SK-N-MC (cell line): Measurements from ENCODE around the gene NPPC.

ENCODE experiments used
- DNase-seq: peaks from one replicate; pipeline ENCODE4 v3.0.0-alpha.2; 2011; ENCODE audit warnings: low read depth, low spot score
- H3K27ac ChIP-seq: fragments of 200-600 bp; sonication (generic); 2 replicates; pipeline ENCODE4 v1.5.1; 2016; ENCODE audit warnings: mixed run types
- H3K36me3 ChIP-seq: fragments of 200-600 bp; sonication (generic); 2 replicates; pipeline ENCODE4 v1.6.1; 2017; ENCODE audit warnings: antibody characterized with exemption, low read length, mixed read lengths; ENCODE audit not compliant: insufficient read depth
- H3K4me3 ChIP-seq: fragments of 200-600 bp; sonication (generic); 2 replicates; pipeline ENCODE4 v1.5.1; 2016
- H3K9ac ChIP-seq: fragments of 200-600 bp; sonication (generic); 2 replicates; pipeline ENCODE4 v1.8.0; 2017; ENCODE audit warnings: mixed run types, mixed read lengths; ENCODE audit not compliant: insufficient read length
- H3K9me3 ChIP-seq: fragments of 200-600 bp; sonication (generic); 2 replicates; pipeline ENCODE4 v1.6.1; 2017; ENCODE audit warnings: low read depth, mild to moderate bottlenecking, antibody characterized with exemption, low read length, moderate library complexity, mixed read lengths
- EZH2 ChIP-seq: fragments of 200-600 bp; sonication (generic); IDR thresholded peaks from one replicate; pipeline ENCODE4 v1.6.1; 2017; ENCODE audit warnings: antibody characterized with exemption
- FOXP2 ChIP-seq: optimal IDR thresholded peaks from 2 replicates; pipeline ENCODE3; 2011; ENCODE audit warnings: mild to moderate bottlenecking, moderate library complexity; ENCODE audit not compliant: insufficient read depth; ENCODE audit errors: extremely low read length, control extremely low read depth
- POLR2AphosphoS5 ChIP-seq: IDR thresholded peaks from 2 replicates; pipeline ENCODE4 v1.6.1; 2012; ENCODE audit warnings: mild to moderate bottlenecking, low read depth, low read length, borderline replicate concordance

The NPPC gene

DNA sequence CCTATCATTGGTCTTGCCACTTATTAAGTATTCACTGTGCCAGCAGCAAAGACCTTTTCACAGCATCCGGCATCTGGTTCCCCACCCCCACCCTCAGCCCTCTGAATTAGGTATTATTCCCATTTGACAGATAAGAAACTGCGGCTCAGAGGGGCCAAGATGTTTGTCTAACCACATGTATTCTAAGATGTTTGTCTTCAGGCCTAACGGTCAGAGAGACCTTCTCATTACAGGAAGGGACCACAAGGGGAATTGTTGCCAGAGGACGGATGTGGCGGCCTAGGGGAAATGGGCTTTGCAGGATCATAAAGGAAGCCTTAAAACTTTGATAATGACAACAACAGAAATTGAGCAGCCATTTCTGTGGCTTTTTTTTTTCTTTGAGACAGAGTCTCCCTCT lies 16.6 kb downstream of the NPPC start:
- TF ChIP-seq FOXP2 (no peak), EZH2 (no peak), POLR2AphosphoS5 (no peak)
- Histone ChIP-seq H3K27ac (no peak overlapping the region), H3K9me3 (no peaks in the 10 kb centered on the region), H3K36me3 (no peaks in the 10 kb centered on the region), H3K4me3 (no peak overlapping the region), H3K9ac (no peak overlapping the region)
- no peak for DNase-seq

DNA sequence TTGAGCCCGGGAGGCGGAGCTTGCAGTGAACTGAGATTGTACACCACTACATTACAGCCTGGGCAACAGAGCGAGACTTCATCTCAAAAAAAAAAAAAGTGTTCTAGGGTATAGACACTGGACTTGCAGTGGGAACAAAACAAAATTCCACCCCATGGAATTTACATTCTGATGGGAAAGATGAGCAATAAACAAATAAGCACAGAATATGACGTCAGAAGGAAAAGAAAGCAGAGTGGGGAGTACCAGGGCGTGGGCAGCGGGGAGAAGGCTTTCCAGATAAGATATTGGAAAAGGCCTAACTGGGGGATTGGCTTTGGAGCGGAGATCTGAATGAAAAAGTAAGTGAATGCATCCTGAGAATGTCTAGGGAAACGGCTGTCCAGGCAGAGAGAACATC lies 17.6 kb downstream of the NPPC start:
- no peak overlapping the region for H3K4me3 ChIP-seq
- H3K9ac ChIP-seq: no peak overlapping the region
- DNase-seq: no peak
- TF ChIP-seq POLR2AphosphoS5 (no peak), EZH2 (no peak), FOXP2 (no peak)
- no peaks in the 10 kb centered on the region for H3K9me3 ChIP-seq
- H3K27ac ChIP-seq: no peak overlapping the region
- no peaks in the 10 kb centered on the region for H3K36me3 ChIP-seq

DNA sequence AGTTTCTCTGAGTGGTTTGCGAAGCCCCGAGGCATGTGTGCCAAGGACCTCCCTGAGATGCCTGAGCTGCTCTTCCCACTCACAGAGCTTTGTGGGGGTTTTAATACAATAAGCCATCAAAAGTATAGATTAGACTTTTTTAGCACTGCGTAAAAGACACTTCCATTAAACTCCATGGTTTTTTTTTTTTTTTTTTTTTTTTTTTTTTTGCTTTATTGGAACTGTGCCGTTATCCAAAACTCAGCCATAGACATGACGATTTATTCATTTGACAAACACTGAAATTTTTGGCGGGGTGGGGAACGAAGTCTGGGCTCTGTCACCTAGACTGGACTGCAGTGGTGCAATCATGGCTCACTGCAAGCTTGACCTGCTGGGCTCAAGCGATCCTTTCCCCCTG lies 18.4 kb downstream of the NPPC start:
- Histone ChIP-seq H3K4me3 (no peak overlapping the region), H3K9me3 (no peaks in the 10 kb centered on the region), H3K27ac (no peak overlapping the region), H3K36me3 (no peaks in the 10 kb centered on the region), H3K9ac (no peak overlapping the region)
- no peak for DNase-seq
- TF ChIP-seq POLR2AphosphoS5: no peak
- TF ChIP-seq FOXP2: no peak
- no peak for TF ChIP-seq EZH2

DNA sequence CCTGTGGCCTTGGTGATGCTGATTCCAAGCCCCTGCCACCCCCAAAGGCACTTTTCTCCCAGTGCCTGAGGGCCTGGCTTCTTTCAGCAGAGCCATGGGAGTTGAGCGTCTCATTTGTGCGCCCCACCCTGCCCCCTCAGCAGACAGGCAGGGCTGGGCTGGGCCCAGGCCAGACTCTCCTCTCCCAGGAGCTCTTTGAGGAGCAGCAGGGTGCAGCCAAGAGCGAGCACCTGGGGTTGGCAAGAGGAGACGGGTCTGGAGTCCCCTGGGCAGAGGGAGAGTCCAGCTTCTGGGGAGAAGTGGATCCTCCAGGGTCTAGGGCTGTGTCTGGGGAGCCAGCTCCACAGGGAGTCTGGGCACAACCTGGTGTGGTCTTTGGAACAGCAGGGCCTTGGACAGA lies 21.2 kb downstream of the NPPC start:
- Histone ChIP-seq H3K9ac (no peak overlapping the region), H3K27ac (no peak overlapping the region), H3K4me3 (no peak overlapping the region), H3K9me3 (no peaks in the 10 kb centered on the region), H3K36me3 (no peaks in the 10 kb centered on the region)
- DNase-seq: no peak
- TF ChIP-seq EZH2 (no peak), FOXP2 (no peak), POLR2AphosphoS5 (no peak)

DNA sequence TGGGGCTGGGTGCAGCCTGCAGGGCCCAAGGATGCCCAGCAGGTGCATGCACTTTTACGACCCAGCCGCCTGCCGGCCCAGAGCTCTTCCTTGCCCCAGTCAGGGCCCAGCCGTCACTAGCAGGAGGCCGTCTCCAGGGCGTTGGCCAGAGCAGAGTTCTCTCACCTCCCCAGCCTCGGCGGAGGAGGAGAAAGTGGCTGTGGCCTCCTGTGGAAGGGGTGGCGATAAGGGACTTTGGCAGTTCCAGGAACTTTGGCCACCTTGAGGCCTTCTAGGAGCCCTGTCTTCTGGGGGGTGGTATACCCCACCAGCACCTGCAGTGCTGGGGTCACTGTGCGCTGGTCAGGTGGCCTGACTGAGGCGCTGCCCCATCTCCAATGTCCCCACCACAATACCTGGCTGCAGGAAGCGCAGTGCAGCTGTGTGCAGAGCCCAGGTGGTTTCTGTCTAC lies 22.0 kb downstream of the NPPC start:
- H3K9ac ChIP-seq: no peak overlapping the region
- H3K4me3 ChIP-seq: no peak overlapping the region
- H3K9me3 ChIP-seq: no peaks in the 10 kb centered on the region
- H3K36me3 ChIP-seq: no peaks in the 10 kb centered on the region
- TF ChIP-seq EZH2 (no peak), FOXP2 (no peak), POLR2AphosphoS5 (no peak)
- no peak overlapping the region for H3K27ac ChIP-seq
- no peak for DNase-seq

DNA sequence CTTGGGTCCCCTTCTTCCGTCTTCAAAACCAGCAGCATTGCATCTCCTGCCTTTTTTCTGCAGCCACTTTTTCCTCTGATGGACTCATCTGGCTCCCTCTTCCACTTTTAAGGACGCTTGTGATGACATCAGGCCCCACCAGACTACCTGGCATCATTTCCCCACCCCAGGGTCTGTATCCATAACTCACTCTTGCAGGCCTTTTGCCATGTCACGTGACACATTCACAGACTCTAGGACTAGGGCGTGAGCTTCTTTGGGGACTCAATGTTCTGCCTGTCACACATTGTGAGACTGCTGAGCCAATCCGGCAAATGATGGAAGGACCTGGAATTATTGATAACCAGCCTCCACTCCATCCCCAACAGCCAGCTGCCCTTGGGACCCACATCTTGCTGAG lies 23.6 kb downstream of the NPPC start:
- Histone ChIP-seq H3K36me3 (no peaks in the 10 kb centered on the region), H3K9ac (no peak overlapping the region), H3K27ac (no peak overlapping the region), H3K4me3 (no peak overlapping the region), H3K9me3 (no peaks in the 10 kb centered on the region)
- TF ChIP-seq FOXP2 (no peak), POLR2AphosphoS5 (no peak), EZH2 (no peak)
- no peak for DNase-seq

DNA sequence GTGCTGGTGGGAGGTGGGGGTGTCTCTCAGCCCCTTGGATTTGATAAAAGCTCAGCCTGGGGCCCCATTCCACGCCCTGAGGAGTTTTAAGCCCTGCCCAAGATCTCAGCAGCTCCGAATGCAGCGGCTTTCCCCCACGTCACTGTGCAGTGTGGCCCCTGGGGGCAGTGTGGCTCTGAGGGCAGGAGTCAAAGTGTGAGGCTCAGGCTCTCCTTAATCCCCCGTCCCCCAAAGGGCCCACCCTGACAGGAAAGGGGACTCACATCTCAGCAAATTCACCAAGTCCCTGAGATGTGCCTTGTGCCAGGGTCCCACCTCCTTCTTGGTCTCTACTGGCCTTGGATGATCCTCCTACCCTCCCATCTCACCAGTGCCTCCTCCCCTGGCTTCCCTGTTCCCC lies 25.2 kb downstream of the NPPC start:
- TF ChIP-seq FOXP2: no peak
- no peak for TF ChIP-seq POLR2AphosphoS5
- TF ChIP-seq EZH2: no peak
- Histone ChIP-seq H3K36me3 (no peaks in the 10 kb centered on the region), H3K27ac (no peak overlapping the region), H3K9me3 (no peaks in the 10 kb centered on the region), H3K4me3 (no peak overlapping the region), H3K9ac (no peak overlapping the region)
- DNase-seq: no peak

DNA sequence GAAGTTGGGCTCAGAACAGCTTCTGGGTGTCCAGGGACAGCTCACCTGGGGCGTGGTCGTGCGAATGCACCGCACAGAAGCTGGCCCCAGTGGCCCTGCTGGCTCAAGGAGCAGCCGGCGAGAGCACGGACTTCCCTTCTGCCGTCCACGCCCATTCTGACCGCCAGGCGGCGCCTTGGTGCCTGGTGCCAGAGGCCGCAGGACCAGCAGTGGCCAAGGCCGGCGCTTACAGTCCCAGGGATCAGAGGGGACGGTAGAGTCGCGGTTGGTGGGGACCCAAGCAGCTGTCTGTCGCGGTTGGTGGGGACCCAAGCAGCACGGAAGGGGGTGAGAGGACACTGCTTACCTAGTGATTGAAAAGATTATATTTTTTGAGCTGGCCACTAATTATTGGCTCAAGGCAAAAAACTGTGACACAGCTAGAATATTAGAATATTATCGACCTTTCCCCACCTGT lies 25.7 kb downstream of the NPPC start:
- no peak for DNase-seq
- Histone ChIP-seq H3K36me3 (no peaks in the 10 kb centered on the region), H3K9ac (no peak overlapping the region), H3K27ac (no peak overlapping the region), H3K4me3 (no peak overlapping the region), H3K9me3 (no peaks in the 10 kb centered on the region)
- TF ChIP-seq FOXP2 (no peak), POLR2AphosphoS5 (no peak), EZH2 (no peak)

DNA sequence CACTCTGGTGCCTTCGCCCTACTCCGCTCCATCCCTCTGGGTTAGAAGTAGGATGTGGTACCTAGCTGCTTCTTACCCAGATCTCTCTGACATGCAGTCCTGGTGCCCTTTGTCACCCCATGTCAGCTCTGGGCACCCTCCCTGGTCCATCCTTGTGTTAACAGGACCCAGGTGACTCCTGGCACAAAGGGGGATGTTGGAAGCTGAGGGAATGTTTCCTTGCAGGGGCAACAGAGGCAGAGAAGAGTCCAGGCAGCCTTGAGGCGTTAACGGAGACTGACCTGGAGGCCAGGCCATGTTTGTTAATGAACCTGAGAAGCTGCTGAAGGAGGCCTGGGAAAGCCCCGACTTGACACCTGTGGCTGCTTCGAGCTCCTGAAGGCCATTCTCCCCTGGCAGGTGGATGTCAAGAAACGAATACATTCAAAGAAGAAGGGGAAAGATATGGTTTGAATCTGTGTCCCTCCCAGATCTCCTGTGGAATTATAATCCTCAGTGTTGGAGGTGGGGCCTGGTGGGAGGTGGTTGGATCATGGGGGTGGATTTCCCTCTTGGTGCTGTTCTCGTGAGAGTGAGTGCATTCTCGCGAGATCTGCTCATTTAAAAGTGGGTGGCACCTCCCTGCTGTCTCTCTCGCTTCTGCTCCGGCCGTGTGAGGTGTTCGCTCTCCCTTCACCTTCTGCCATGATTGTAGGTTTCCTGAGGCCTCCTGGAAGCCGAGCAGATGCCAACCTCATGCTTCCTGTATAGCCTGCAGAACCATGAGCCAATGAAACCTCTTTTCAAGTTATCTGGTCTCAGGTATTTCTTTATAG lies 31.4 kb downstream of the NPPC start:
- DNase-seq: no peak
- TF ChIP-seq FOXP2 (no peak), POLR2AphosphoS5 (no peak), EZH2 (no peak)
- Histone ChIP-seq H3K36me3 (no peaks in the 10 kb centered on the region), H3K9me3 (no peaks in the 10 kb centered on the region), H3K9ac (no peak overlapping the region), H3K27ac (no peak overlapping the region), H3K4me3 (no peak overlapping the region)
